SK-N-SH (cell line): Measurements from ENCODE around the gene SPECC1L.

Source experiments
- CTCF ChIP-seq: fragments of 200-600 bp; sonication (generic); IDR thresholded peaks from 2 replicates; pipeline ENCODE4 v1.6.1; 2017; ENCODE audit warnings: antibody characterized with exemption, mild to moderate bottlenecking, moderate library complexity
- EP300 ChIP-seq, 2 experiments: IDR thresholded peaks; 2 replicates each; pipeline versions ENCODE4 v1.4.0 to v1.6.1; 2012; ENCODE audit warnings: borderline replicate concordance in 1 of 2, low read depth in 1 of 2, low read length in 1 of 2
- EZH2phosphoT487 ChIP-seq: fragments of 200-600 bp; sonication (generic); IDR thresholded peaks from 2 replicates; pipeline ENCODE4 v1.6.1; 2017; ENCODE audit warnings: low read depth, mixed run types, mild to moderate bottlenecking, antibody characterized with exemption, moderate library complexity, borderline replicate concordance
- GATA2 ChIP-seq: sonication (generic); formaldehyde crosslinking; IDR thresholded peaks from 2 replicates; pipeline ENCODE4 v1.5.0; 2020; ENCODE audit warnings: mild to moderate bottlenecking, missing genetic modification reagents
- IRF3 ChIP-seq: fragments of 150-350 bp; IDR thresholded peaks from 2 replicates; pipeline ENCODE4 v1.6.1; 2016; ENCODE audit warnings: mild to moderate bottlenecking, low read depth, low read length
- SIN3A ChIP-seq: IDR thresholded peaks from 2 replicates; pipeline ENCODE4 v1.6.1; 2012; ENCODE audit warnings: low read depth, mild to moderate bottlenecking, low read length, moderate library complexity, borderline replicate concordance
- SMC3 ChIP-seq: IDR thresholded peaks from 2 replicates; pipeline ENCODE4 v1.6.1; 2012; ENCODE audit warnings: low read depth, low read length, improper control_type of control experiment
- TAF1 ChIP-seq: IDR thresholded peaks from 2 replicates; pipeline ENCODE4 v1.6.1; 2012; ENCODE audit warnings: low read depth, mild to moderate bottlenecking, low read length, moderate library complexity, borderline replicate concordance
- USF1 ChIP-seq: IDR thresholded peaks from 2 replicates; pipeline ENCODE4 v1.4.0; 2012; ENCODE audit warnings: low read depth, borderline replicate concordance
- USF2 ChIP-seq: fragments of 150-350 bp; IDR thresholded peaks from 2 replicates; pipeline ENCODE4 v1.6.1; 2017; ENCODE audit warnings: antibody characterized with exemption, low read length, low read depth, borderline replicate concordance
- YY1 ChIP-seq: IDR thresholded peaks from 2 replicates; pipeline ENCODE4 v1.4.0; 2012; ENCODE audit warnings: low read depth, mild to moderate bottlenecking

- TF ChIP-seq CTCF (no peak), TAF1 (no peak), USF1 (no peak), USF2 (no peak), EZH2phosphoT487 (no peak), IRF3 (no peak), YY1 (no peak), SIN3A (no peak), EP300 (IDR thresholded peaks at IDR 0.05; ENCODE audit: borderline replicate concordance in 1 of 2, low read depth in 1 of 2, low read length in 1 of 2) (no peak), SMC3 (no peak), GATA2 (CRISPR knock-in tag) (no peak)
These were observed 160.0 kb downstream of the SPECC1L start for GRCh38 chr22:24430431-24431308.
